ENCODE data around the gene AMHR2. TPM values are rescaled to one million over a fixed set of nuclear protein-coding genes. Genes with fewer than 3 reads are reported as not detected.

The AMHR2 gene
- total and polyA plus RNA-seq, 9 donors, result 11.2 to 48.6 (median 32.5) TPM

GRCh38 chr12:53461591-53461990 lies 37.9 kb downstream of the AMHR2 start:
- no peaks in the 10 kb centered on the region for H3K36me3 ChIP-seq
- H3K9me3 ChIP-seq, result no peaks in the 10 kb centered on the region
- H3K4me1 ChIP-seq (ENCODE audit: insufficient read depth), result no peaks in the 10 kb centered on the region
- intact Hi-C loops (cut with DNase I), result loop anchor here in 1 of 4 donors (5.0 kb wide), 1 partner anchor 46 kb away; the partner anchor contains the start of gene NPFF
- 72 to 78% (median 75%) methylated on average over 8 of the region's 8 CpGs for WGBS, 3 donors
- no peak for DNase-seq
- TF ChIP-seq POLR2A (IDR thresholded peaks at IDR 0.05), result no peak
- TF ChIP-seq EP300 (IDR thresholded peaks at IDR 0.05), result no peak
- TF ChIP-seq, protein P1, sequence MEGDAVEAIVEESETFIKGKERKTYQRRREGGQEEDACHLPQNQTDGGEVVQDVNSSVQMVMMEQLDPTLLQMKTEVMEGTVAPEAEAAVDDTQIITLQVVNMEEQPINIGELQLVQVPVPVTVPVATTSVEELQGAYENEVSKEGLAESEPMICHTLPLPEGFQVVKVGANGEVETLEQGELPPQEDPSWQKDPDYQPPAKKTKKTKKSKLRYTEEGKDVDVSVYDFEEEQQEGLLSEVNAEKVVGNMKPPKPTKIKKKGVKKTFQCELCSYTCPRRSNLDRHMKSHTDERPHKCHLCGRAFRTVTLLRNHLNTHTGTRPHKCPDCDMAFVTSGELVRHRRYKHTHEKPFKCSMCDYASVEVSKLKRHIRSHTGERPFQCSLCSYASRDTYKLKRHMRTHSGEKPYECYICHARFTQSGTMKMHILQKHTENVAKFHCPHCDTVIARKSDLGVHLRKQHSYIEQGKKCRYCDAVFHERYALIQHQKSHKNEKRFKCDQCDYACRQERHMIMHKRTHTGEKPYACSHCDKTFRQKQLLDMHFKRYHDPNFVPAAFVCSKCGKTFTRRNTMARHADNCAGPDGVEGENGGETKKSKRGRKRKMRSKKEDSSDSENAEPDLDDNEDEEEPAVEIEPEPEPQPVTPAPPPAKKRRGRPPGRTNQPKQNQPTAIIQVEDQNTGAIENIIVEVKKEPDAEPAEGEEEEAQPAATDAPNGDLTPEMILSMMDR (IDR thresholded peaks at IDR 0.05), result no peak
- H3K27ac ChIP-seq, result no peak overlapping the region
- no peak overlapping the region for H3K4me3 ChIP-seq
- H3K27me3 ChIP-seq, result no peaks in the 10 kb centered on the region

DNA sequence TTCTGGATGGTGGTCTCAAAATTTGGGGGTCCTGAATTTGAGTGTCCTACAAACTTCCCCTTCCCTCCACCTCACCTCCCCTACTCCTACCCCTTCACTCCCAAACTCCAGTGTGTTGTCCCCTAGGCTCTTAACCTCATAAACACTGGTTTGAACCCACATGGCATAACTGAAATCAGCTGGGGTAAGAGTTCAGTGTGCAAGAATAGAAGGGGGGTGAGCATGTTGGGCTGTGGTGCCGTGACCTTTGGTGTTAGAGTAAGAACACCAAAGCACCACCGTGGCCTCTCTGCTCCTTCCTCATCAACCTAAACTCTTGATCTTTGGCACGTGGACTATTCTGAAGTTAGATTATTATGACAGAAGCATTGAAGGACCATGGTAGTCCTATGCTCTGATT lies 39.3 kb downstream of the AMHR2 start:
- H3K4me3 ChIP-seq, result no peak overlapping the region
- H3K27me3 ChIP-seq, result no peaks in the 10 kb centered on the region
- WGBS, 3 donors, result 54 to 58% (median 55%) methylated on average over 3 of the region's 3 CpGs
- H3K36me3 ChIP-seq, result no peaks in the 10 kb centered on the region
- TF ChIP-seq POLR2A (IDR thresholded peaks at IDR 0.05), result no peak
- TF ChIP-seq, protein P1 (IDR thresholded peaks at IDR 0.05), result no peak
- no peak for TF ChIP-seq EP300 (IDR thresholded peaks at IDR 0.05)
- no peaks in the 10 kb centered on the region for H3K9me3 ChIP-seq
- no peaks in the 10 kb centered on the region for H3K4me1 ChIP-seq (ENCODE audit: insufficient read depth)
- no peak overlapping the region for H3K27ac ChIP-seq
- intact Hi-C loops (cut with DNase I), result loop anchor here in 1 of 4 donors (5.0 kb wide), 1 partner anchor 44 kb away; the partner anchor contains the start of gene NPFF
- no peak for DNase-seq

- H3K36me3 ChIP-seq, result no peaks in the 10 kb centered on the region
- TF ChIP-seq POLR2A (IDR thresholded peaks at IDR 0.05) (no peak), EP300 (IDR thresholded peaks at IDR 0.05) (no peak)
- TF ChIP-seq, protein P1 (IDR thresholded peaks at IDR 0.05), result no peak
These were observed 40.3 kb downstream of the AMHR2 start for GRCh38 chr12:53463802-53464560.

GRCh38 chr12:53464685-53465418 lies 41.2 kb downstream of the AMHR2 start:
- H3K27ac ChIP-seq, result no peak overlapping the region
- H3K4me3 ChIP-seq, result no peak overlapping the region
- no peaks in the 10 kb centered on the region for H3K4me1 ChIP-seq (ENCODE audit: insufficient read depth)
- 70 to 80% (median 72%) methylated on average over 11 of the region's 11 CpGs for WGBS, 3 donors
- no peaks in the 10 kb centered on the region for H3K9me3 ChIP-seq
- intact Hi-C loops (cut with DNase I), result loop anchor here in 1 of 4 donors (5.0 kb wide), 1 partner anchor 42 kb away; the partner anchor contains the start of gene NPFF
- H3K27me3 ChIP-seq, result no peaks in the 10 kb centered on the region
- no peaks in the 10 kb centered on the region for H3K36me3 ChIP-seq
- TF ChIP-seq EP300 (IDR thresholded peaks at IDR 0.05) (no peak), POLR2A (IDR thresholded peaks at IDR 0.05) (no peak)
- TF ChIP-seq, protein P1 (IDR thresholded peaks at IDR 0.05), result no peak
- no peak for DNase-seq

More at GRCh38 chr12:53463802-53464560, 40.3 kb downstream of the AMHR2 start:
- 35 to 42% (median 40%) methylated on average over 5 of the region's 5 CpGs for WGBS, 3 donors
- DNase-seq, result no peak
- no peaks in the 10 kb centered on the region for H3K27me3 ChIP-seq
- H3K4me3 ChIP-seq, result no peak overlapping the region
- no peaks in the 10 kb centered on the region for H3K9me3 ChIP-seq
- H3K4me1 ChIP-seq (ENCODE audit: insufficient read depth), result no peaks in the 10 kb centered on the region
- intact Hi-C loops (cut with DNase I), result loop anchor here in 1 of 4 donors (5.0 kb wide), 1 partner anchor 43 kb away; the partner anchor contains the start of gene NPFF
- no peak overlapping the region for H3K27ac ChIP-seq
